Ascending aorta (tissue), 2 donors: ENCODE data around the gene CFAP54. TPM values are rescaled to one million over a fixed set of nuclear protein-coding genes. Genes with fewer than 3 reads are reported as not detected.
A peak's percentile ranks its signal among the peaks of the same experiment; 100 is the strongest.

Experiments used
- DNase-seq, 2 donors: peaks; one replicate each; pipeline ENCODE4 v3.0.0-alpha.2; 2019; ENCODE audit warnings: low spot score in 2 of 2
- H3K27ac ChIP-seq, 2 donors: fragments of 200-600 bp; sonication (generic); one replicate each; pipeline ENCODE4 v1.5.1; 2016 to 2017; ENCODE audit warnings: mild to moderate bottlenecking in 1 of 2
- H3K27me3 ChIP-seq: fragments of 200-600 bp; sonication (generic); one replicate; pipeline ENCODE4 v1.5.1; 2017
- H3K36me3 ChIP-seq, 2 donors: fragments of 200-600 bp; sonication (generic); one replicate each; pipeline ENCODE4 v1.5.1; 2016
- H3K4me1 ChIP-seq, 2 donors: fragments of 200-600 bp; sonication (generic); one replicate each; pipeline ENCODE4 v1.5.1; 2016 to 2017; ENCODE audit warnings: mild to moderate bottlenecking in 1 of 2
- H3K4me3 ChIP-seq, 2 donors: fragments of 200-600 bp; sonication (generic); one replicate each; pipeline ENCODE4 v1.5.1; 2016 to 2017; ENCODE audit warnings: mild to moderate bottlenecking in 1 of 2
- H3K9me3 ChIP-seq, 2 donors: fragments of 200-600 bp; sonication (generic); one replicate each; pipeline ENCODE4 v1.5.1; 2016
- intact Hi-C: fragments of 100-400 bp; cut with DNase I; formaldehyde crosslinking; loops from one replicate; pipeline ENCODE4 v1.15.1; 2023
- total RNA-seq: library from RNA; depleted of rRNA; stranded (reverse); fragments of >200 nt; gene quantifications from one replicate; pipeline ENCODE4 v1.1.0, GENCODE V29; 2016
- TF ChIP-seq, protein P1 (sequence below), 3 experiments: fragments of 200-600 bp in 2 of 3; fragments of 450-650 bp in 1 of 3; sonication (generic) in 2 of 3; IDR thresholded peaks; one replicate each; pipeline ENCODE4 v1.5.1; 2016 to 2019; ENCODE audit warnings: antibody characterized with exemption in 3 of 3, mild to moderate bottlenecking in 1 of 3, moderate library complexity in 1 of 3

CFAP54 gene
- total RNA-seq, 1 donor from 2014 or later: not detected

DNA sequence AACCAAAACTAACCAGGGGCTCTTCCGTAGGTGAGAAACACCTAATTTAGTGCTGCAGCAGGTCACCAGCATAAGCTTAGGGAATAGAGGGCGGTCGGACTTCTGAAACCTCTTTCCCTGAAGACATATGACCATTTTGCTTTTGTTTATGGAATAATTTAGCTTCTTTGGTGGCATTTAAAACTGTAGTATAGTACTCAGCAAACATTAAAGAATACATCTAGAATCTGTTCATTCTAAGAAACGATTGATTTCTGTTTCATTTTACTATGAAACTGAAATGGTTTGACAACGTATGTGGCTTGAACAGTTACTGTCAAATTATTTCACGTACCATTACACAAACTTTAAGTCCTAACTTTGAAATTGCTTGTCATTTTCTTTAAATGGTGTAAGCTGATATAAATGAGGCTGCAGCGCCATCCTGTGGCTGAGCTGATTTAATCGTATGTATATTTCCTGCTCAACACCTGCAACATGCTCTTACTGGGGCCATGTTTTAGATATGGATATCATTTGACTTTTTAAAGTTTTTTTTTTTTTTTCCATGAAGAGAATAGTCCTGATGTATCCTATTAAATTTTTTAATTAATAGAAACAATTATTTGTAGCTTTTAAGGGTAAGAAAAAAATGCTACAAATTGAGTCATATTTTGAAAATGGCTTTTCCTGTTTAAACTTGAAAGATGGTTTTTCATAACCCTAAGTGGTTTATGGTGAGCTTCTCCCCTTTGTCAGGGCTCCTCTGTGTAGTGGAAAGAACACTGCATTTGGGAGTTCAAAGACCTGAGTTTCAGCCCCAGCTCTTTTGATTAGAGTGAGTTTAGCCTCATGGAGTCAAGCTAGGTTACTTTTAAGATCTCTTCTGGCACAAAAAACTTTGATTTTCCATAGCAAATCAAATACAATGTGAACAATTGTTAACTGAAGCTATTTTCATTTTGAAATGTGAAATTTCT, 27.4 kb downstream of the CFAP54 start:
- H3K9me3 ChIP-seq: no peaks in the 10 kb centered on the region
- H3K4me1 ChIP-seq: no peaks in the 10 kb centered on the region
- TF ChIP-seq, protein P1, sequence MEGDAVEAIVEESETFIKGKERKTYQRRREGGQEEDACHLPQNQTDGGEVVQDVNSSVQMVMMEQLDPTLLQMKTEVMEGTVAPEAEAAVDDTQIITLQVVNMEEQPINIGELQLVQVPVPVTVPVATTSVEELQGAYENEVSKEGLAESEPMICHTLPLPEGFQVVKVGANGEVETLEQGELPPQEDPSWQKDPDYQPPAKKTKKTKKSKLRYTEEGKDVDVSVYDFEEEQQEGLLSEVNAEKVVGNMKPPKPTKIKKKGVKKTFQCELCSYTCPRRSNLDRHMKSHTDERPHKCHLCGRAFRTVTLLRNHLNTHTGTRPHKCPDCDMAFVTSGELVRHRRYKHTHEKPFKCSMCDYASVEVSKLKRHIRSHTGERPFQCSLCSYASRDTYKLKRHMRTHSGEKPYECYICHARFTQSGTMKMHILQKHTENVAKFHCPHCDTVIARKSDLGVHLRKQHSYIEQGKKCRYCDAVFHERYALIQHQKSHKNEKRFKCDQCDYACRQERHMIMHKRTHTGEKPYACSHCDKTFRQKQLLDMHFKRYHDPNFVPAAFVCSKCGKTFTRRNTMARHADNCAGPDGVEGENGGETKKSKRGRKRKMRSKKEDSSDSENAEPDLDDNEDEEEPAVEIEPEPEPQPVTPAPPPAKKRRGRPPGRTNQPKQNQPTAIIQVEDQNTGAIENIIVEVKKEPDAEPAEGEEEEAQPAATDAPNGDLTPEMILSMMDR (IDR thresholded peaks at IDR 0.05): peak; percentile 49 to 51 (median 50)
- no peak overlapping the region for H3K27ac ChIP-seq
- H3K36me3 ChIP-seq: no peaks in the 10 kb centered on the region
- intact Hi-C loops: loop anchor here (1.0 to 5.0 kb wide), 3 partner anchors 27 to 454 kb away; partner anchors contain the start of gene CFAP54
- no peak overlapping the region for H3K4me3 ChIP-seq
- H3K27me3 ChIP-seq: no peaks in the 10 kb centered on the region
- peak in 1 of 2 donors; percentile 82 for DNase-seq

DNA sequence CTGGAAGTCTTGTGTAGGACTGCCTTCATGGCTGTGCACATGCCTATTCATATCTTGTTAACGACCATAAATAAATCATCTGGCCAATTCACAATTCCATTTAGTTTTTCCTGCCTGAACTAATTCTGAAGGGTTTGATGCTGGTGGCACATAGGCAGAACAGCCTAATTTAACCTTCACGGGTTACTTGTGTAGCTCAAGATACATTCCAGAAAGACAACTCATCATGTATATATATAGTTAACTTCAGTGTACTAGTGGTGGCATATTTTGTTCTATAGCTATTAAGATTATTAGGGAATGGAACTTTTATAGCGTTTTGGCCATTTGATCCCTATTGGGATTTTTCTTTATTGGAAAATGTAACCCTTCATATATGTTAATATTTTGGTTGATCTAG, 31.4 kb downstream of the CFAP54 start:
- H3K36me3 ChIP-seq: no peaks in the 10 kb centered on the region
- H3K27me3 ChIP-seq: no peaks in the 10 kb centered on the region
- H3K27ac ChIP-seq: no peak overlapping the region
- H3K9me3 ChIP-seq: no peaks in the 10 kb centered on the region
- H3K4me1 ChIP-seq: no peaks in the 10 kb centered on the region
- H3K4me3 ChIP-seq: no peak overlapping the region
- TF ChIP-seq, protein P1 (IDR thresholded peaks at IDR 0.05): no peak
- intact Hi-C loops: no loop called here
- no peak for DNase-seq

DNA sequence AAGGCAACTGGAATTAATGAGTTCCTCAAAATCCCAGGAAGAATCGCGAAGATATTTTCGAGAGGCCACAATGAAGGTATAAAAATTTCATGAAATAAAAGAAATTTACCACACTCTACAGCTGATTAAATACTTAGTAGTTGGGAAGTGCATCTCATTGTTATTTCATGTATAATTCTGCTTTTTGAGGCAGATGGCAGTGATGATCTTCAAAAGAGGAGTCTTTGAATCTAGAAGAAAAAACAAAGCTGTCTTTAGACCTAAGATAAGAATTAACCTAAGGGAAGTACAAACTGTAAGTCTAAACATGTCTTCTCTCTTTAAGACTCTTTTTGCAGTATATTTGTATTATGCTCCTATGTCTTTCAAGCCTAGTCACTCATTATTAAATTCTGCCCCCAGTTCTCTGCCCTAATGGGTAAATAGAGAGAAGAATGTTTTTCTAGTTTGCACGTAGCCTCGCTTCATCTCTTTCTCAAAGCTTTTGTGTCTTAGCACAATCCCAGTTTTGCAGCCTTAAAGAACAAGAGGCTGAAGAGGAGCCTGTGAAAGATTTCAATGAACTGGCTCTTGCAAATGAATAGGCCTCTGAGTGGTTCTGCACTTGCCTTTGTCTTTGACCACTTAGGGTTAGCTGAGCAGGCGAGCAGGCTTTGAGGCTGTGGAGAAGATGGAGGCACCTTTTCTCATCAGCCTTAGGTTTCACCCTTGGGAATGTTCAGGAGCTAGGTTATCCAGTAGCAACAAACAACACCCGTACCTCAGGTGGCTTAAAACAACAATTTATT, 32.7 kb downstream of the CFAP54 start:
- intact Hi-C loops: no loop called here
- DNase-seq: no peak
- no peak overlapping the region for H3K4me3 ChIP-seq
- TF ChIP-seq, protein P1 (IDR thresholded peaks at IDR 0.05): no peak
- H3K36me3 ChIP-seq: no peaks in the 10 kb centered on the region
- no peaks in the 10 kb centered on the region for H3K4me1 ChIP-seq
- H3K27me3 ChIP-seq: no peaks in the 10 kb centered on the region
- no peaks in the 10 kb centered on the region for H3K9me3 ChIP-seq
- no peak overlapping the region for H3K27ac ChIP-seq

DNA sequence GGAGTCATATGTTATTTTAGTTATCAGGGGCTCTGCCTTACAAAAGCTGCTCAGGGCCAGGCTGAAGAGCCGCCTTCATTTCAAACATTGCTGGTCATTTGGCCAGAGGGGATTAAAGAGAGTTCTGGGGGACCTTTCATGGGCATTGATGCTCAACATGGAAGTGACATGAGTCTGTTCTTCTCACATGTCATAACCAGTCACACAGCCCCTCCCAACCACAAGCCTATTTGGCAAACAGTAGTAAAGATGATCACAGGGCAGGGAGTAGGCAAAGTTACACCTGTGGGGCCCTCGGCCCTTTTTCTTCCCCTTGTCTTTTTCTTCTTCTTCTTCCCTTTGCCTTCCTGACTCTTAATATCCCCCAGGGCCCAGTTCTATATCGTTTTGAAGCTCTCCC, 33.3 kb downstream of the CFAP54 start:
- Histone ChIP-seq H3K27me3 (no peaks in the 10 kb centered on the region), H3K27ac (no peak overlapping the region), H3K4me1 (no peaks in the 10 kb centered on the region), H3K36me3 (no peaks in the 10 kb centered on the region), H3K9me3 (no peaks in the 10 kb centered on the region), H3K4me3 (no peak overlapping the region)
- TF ChIP-seq, protein P1 (IDR thresholded peaks at IDR 0.05): no peak
- intact Hi-C loops: no loop called here
- no peak for DNase-seq

DNA sequence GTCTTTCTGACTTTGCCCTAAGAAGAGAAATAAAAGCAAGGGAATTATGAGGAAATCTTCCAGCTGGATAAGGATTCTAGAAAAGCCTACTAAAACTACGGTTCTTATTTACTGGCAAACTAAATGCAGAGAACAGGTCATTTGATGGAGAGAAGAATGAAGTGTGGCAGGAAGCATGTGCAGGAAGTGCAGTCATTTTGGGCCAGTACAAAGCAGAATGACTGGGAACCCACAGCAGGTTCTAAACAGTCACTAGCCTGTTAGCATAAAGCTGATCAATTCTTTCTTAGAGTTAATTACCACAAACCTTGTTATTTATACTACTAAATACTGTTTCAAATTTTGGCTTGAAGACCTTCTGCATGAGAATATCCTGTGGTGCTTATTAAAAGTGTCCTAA, 36.7 kb downstream of the CFAP54 start:
- no peak overlapping the region for H3K4me3 ChIP-seq
- no peak for DNase-seq
- H3K9me3 ChIP-seq: no peaks in the 10 kb centered on the region
- H3K36me3 ChIP-seq: no peaks in the 10 kb centered on the region
- H3K27me3 ChIP-seq: no peaks in the 10 kb centered on the region
- TF ChIP-seq, protein P1 (IDR thresholded peaks at IDR 0.05): no peak
- H3K27ac ChIP-seq: no peak overlapping the region
- intact Hi-C loops: no loop called here
- no peaks in the 10 kb centered on the region for H3K4me1 ChIP-seq
